ENCODE results near the gene COL18A1. TPM values are rescaled to one million over a fixed set of nuclear protein-coding genes. Genes with fewer than 3 reads are reported as not detected.

Gene COL18A1
- total RNA-seq, 4 donors from 2014 or later, result 19.3 to 121 (median 23.3) TPM

DNA sequence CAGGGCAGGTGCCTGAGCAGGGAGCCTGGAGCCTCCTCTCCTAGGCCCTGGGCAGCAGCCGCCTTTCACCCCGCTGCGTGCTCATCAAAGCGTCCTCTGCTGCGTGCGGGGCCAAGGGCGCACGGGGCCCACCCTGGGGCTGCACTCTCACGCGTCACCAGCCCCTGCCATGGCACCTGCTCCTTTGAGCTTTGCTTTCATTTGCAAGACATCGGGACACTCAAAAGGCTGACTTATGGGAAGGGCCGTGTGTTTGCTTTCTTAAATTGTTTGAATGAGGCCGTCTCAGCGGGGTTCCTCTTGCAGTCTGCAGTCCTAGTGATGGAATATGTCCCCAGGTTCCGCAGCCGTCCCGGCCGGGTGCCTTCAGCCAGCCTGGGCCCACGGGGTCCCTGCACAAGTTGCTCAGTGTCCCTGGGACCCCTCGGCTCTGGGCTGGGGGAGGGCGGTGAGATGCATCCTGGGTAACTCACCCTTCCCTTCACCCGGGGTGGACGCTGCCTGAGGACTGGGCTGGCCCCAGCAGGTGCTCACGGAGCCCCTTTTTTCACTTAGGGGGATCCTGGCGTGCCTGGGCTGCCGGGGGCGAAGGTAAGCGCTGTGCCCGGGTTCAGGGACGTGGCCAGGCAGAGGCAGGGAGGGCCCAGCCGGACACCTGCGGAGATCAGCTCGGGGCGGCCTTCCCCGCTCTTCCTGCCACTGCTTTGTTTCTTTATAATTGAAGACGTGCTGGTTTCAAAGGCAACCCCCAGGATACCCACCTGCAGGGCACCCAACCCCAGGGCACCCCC lies 84.2 kb downstream of the COL18A1 start:
- Histone ChIP-seq H3K4me3 (no peak overlapping the region), H3K4me1 (no peaks in the 10 kb centered on the region), H3K9me3 (no peaks in the 10 kb centered on the region), H3K36me3 (no peaks in the 10 kb centered on the region), H3K27ac (no peak overlapping the region), H3K27me3 (no peaks in the 10 kb centered on the region)
- intact Hi-C loops (cut with DNase I; ENCODE audit: low total_unique reads) (no loop called here), in situ Hi-C loops (cut with MboI; ENCODE audit: low pct_ligation_motif_present in 1 of 4, low pct_unique_long_range_greater_than_20kb in 1 of 4, low sequenced_read_pairs in 3 of 4) (no loop called here)
- no peak for DNase-seq
- 80% methylated on average over 36 of the region's 36 CpGs; no CpG with 5 or more reads in 1 of the 2 donors for WGBS, 2 donors (ENCODE audit: low coverage in 1 of 2)
- TF ChIP-seq EP300 (IDR thresholded peaks at IDR 0.05; ENCODE audit: low read depth), result no peak
- TF ChIP-seq CTCF (IDR thresholded peaks at IDR 0.05), result no peak
- TF ChIP-seq POLR2A (IDR thresholded peaks at IDR 0.05), result no peak
- no peak for TF ChIP-seq POLR2AphosphoS5 (IDR thresholded peaks at IDR 0.05)

DNA sequence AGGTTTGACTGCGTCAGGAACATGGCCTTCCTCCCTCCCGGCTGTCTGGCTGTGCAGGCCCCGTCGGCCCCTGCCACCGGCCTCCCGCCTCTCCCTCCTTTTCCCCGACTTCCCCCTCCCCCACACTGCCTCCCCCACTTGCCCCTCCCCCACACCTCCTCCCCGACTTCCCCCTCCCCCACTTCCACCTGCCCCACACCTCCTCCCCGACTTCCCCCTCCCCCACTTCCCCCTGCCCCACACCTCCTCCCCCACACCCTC lies 84.7 kb downstream of the COL18A1 start:
- intact Hi-C loops (cut with DNase I; ENCODE audit: low total_unique reads) (no loop called here), in situ Hi-C loops (cut with MboI; ENCODE audit: low pct_ligation_motif_present in 1 of 4, low pct_unique_long_range_greater_than_20kb in 1 of 4, low sequenced_read_pairs in 3 of 4) (no loop called here)
- TF ChIP-seq EP300 (IDR thresholded peaks at IDR 0.05; ENCODE audit: low read depth) (no peak), POLR2AphosphoS5 (IDR thresholded peaks at IDR 0.05) (no peak), CTCF (IDR thresholded peaks at IDR 0.05) (no peak), POLR2A (IDR thresholded peaks at IDR 0.05) (no peak)
- WGBS, 2 donors (ENCODE audit: low coverage in 1 of 2), result 74% methylated on average over 7 of the region's 9 CpGs; no CpG with 5 or more reads in 1 of the 2 donors
- Histone ChIP-seq H3K4me3 (no peak overlapping the region), H3K27ac (no peak overlapping the region), H3K4me1 (no peaks in the 10 kb centered on the region), H3K9me3 (no peaks in the 10 kb centered on the region), H3K27me3 (no peaks in the 10 kb centered on the region), H3K36me3 (no peaks in the 10 kb centered on the region)
- DNase-seq, result no peak

DNA sequence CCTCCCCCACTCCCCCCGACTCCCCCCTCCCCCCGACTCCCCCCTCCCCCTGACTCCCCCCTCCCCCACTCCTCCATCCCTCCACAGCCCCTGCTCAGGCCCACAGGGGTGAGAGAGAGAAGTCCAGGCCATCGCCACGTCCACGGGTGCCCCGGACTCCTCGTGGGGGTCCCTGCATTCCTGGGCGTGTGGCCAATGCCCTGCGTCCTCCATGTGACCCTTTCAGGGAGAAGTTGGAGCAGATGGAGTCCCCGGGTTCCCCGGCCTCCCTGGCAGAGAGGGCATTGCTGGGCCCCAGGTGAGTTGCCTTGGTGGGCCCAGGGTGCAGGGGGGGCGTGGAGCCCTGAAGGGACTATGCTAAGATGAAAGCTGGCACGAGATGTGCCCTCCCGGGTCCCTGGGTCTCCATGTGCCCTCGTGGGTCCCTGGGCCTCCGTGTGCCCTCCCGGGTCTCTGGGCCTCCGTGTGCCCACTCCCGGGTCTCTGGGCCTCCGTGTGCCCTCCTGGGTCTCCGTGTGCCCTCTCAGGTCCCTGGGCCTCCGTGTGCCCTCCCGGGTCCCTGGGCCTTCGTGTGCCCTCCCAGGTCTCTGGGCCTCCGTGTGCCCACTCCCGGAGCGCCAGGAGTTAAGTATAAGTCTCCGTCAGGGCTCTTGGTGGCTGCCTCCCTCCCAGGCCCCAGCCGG lies 85.2 kb downstream of the COL18A1 start:
- in situ Hi-C loops (cut with MboI; ENCODE audit: low pct_ligation_motif_present in 1 of 4, low pct_unique_long_range_greater_than_20kb in 1 of 4, low sequenced_read_pairs in 3 of 4), result no loop called here
- Histone ChIP-seq H3K27me3 (no peaks in the 10 kb centered on the region), H3K27ac (no peak overlapping the region), H3K4me1 (no peaks in the 10 kb centered on the region), H3K4me3 (no peak overlapping the region), H3K9me3 (no peaks in the 10 kb centered on the region), H3K36me3 (no peaks in the 10 kb centered on the region)
- DNase-seq, result no peak
- intact Hi-C loops (cut with DNase I; ENCODE audit: low total_unique reads), result no loop called here
- 78 to 100% methylated on average over 3 to 19 of the region's 29 CpGs for WGBS, 2 donors (ENCODE audit: low coverage in 1 of 2)
- no peak for TF ChIP-seq POLR2A (IDR thresholded peaks at IDR 0.05)
- no peak for TF ChIP-seq CTCF (IDR thresholded peaks at IDR 0.05)
- TF ChIP-seq EP300 (IDR thresholded peaks at IDR 0.05; ENCODE audit: low read depth), result no peak
- no peak for TF ChIP-seq POLR2AphosphoS5 (IDR thresholded peaks at IDR 0.05)

DNA sequence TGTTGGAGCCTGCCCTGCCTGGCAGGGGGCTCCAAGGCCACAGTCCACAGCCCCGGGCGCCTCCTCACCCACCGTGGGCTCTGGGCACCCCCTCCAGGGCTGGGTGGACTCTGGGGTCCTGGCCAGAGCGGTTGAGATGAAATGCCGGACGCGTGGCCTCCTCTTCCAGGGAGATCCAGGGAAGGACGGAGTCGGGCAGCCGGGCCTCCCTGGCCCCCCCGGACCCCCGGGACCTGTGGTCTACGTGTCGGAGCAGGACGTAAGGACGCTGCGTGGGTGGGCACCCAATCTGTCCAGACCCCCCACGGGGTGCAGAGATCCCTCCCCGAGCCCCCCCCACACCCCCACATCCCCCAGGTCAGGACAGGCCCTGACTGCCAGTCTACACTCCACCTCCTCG lies 86.1 kb downstream of the COL18A1 start:
- WGBS, 2 donors (ENCODE audit: low coverage in 1 of 2), result 88% methylated on average over 11 of the region's 20 CpGs; no CpG with 5 or more reads in 1 of the 2 donors
- Histone ChIP-seq H3K27me3 (no peaks in the 10 kb centered on the region), H3K36me3 (no peaks in the 10 kb centered on the region), H3K4me1 (no peaks in the 10 kb centered on the region), H3K4me3 (no peak overlapping the region), H3K9me3 (no peaks in the 10 kb centered on the region), H3K27ac (no peak overlapping the region)
- intact Hi-C loops (cut with DNase I; ENCODE audit: low total_unique reads), result no loop called here
- no peak for DNase-seq
- in situ Hi-C loops (cut with MboI; ENCODE audit: low pct_ligation_motif_present in 1 of 4, low pct_unique_long_range_greater_than_20kb in 1 of 4, low sequenced_read_pairs in 3 of 4), result no loop called here
- no peak for TF ChIP-seq POLR2AphosphoS5 (IDR thresholded peaks at IDR 0.05)
- no peak for TF ChIP-seq CTCF (IDR thresholded peaks at IDR 0.05)
- no peak for TF ChIP-seq POLR2A (IDR thresholded peaks at IDR 0.05)
- TF ChIP-seq EP300 (IDR thresholded peaks at IDR 0.05; ENCODE audit: low read depth), result no peak

Data from transverse colon (tissue), 4 donors.